DND-41 (cell line): ENCODE results near the gene NACC2.

Experiments used
- ATAC-seq: fragments of 200-7000 bp; cut with Tn5 transposase; 3 replicates; pipeline ENCODE4 v1.9.1; 2021; ENCODE audit warnings: low read depth; ENCODE audit not compliant: insufficient read depth
- DNase-seq: peaks from one replicate; pipeline ENCODE4 v3.0.0-alpha.2; 2020
- H2AFZ ChIP-seq: 2 replicates; pipeline ENCODE4 v1.6.0; 2012; ENCODE audit warnings: low read depth, low read length
- H3K27ac ChIP-seq: 2 replicates; pipeline ENCODE4 v1.5.1; 2012; ENCODE audit warnings: low read length, inconsistent platforms
- H3K27me3 ChIP-seq: fragments of 200-600 bp; sonication (generic); 2 replicates; pipeline ENCODE4 v1.6.0; 2012; ENCODE audit warnings: low read length, mild to moderate bottlenecking, inconsistent platforms; ENCODE audit not compliant: insufficient read depth, poor library complexity
- H3K36me3 ChIP-seq: 2 replicates; pipeline ENCODE4 v1.5.1; 2012; ENCODE audit warnings: low read length, inconsistent platforms; ENCODE audit not compliant: insufficient read depth
- H3K4me1 ChIP-seq: 2 replicates; pipeline ENCODE4 v1.5.1; 2012; ENCODE audit warnings: mild to moderate bottlenecking, low read length; ENCODE audit not compliant: insufficient read depth
- H3K4me2 ChIP-seq: 2 replicates; pipeline ENCODE4 v1.6.0; 2012; ENCODE audit warnings: mild to moderate bottlenecking, moderate library complexity, low read length, inconsistent platforms; ENCODE audit not compliant: insufficient read depth
- H3K4me3 ChIP-seq, 2 experiments: fragments of 200-600 bp in 1 of 2; shearing (Covaris generic) in 1 of 2; 2 replicates each; pipeline ENCODE4 v1.5.1; 2012 to 2016; ENCODE audit warnings: inconsistent platforms in 2 of 2, low read length in 2 of 2, mild to moderate bottlenecking in 2 of 2, low read depth in 1 of 2, moderate library complexity in 1 of 2
- H3K79me2 ChIP-seq: 2 replicates; pipeline ENCODE4 v1.6.0; 2012; ENCODE audit warnings: low read length, inconsistent platforms; ENCODE audit not compliant: insufficient read depth
- H3K9ac ChIP-seq: 2 replicates; pipeline ENCODE4 v1.6.0; 2012; ENCODE audit warnings: low read depth, mild to moderate bottlenecking, inconsistent platforms, low read length, moderate library complexity
- H3K9me3 ChIP-seq: 2 replicates; pipeline ENCODE4 v1.5.1; 2012; ENCODE audit warnings: low read length, moderate library complexity, mild to moderate bottlenecking, inconsistent platforms; ENCODE audit not compliant: insufficient read depth, severe bottlenecking
- H4K20me1 ChIP-seq: 2 replicates; pipeline ENCODE4 v1.6.0; 2012; ENCODE audit warnings: low read length; ENCODE audit not compliant: insufficient read depth
- EZH2 ChIP-seq: IDR thresholded peaks from 3 replicates; pipeline ENCODE4 v1.6.1; 2012; ENCODE audit warnings: borderline replicate concordance, low read depth, mild to moderate bottlenecking, moderate library complexity, low read length, inconsistent platforms; ENCODE audit not compliant: severe bottlenecking
- TF ChIP-seq, protein P1 (sequence below): IDR thresholded peaks from 2 replicates; pipeline ENCODE4 v1.5.1; 2012; ENCODE audit warnings: borderline replicate concordance, low read length, moderate library complexity, mild to moderate bottlenecking; ENCODE audit not compliant: poor library complexity, severe bottlenecking; ENCODE audit errors: extremely low read depth

The NACC2 gene

GRCh38 chr9:135961277-135961715 is 133.8 kb downstream of the NACC2 start, which contains the start of gene UBAC1:
UBAC1 (minus strand) TSS chr9:135961373; CDS start chr9:135961162, 211 bp downstream.
- peaks cover 44% of the 10 kb centered on the region for H3K79me2 ChIP-seq
- ATAC-seq (peak; percentile 93), DNase-seq (peak; percentile 94)
- H3K27me3 ChIP-seq, result no peaks in the 10 kb centered on the region
- H3K4me1 ChIP-seq, result peaks cover 35% of the 10 kb centered on the region
- H3K36me3 ChIP-seq, result peaks cover 5% of the 10 kb centered on the region
- no peaks in the 10 kb centered on the region for H3K9me3 ChIP-seq
- TF ChIP-seq, protein P1, sequence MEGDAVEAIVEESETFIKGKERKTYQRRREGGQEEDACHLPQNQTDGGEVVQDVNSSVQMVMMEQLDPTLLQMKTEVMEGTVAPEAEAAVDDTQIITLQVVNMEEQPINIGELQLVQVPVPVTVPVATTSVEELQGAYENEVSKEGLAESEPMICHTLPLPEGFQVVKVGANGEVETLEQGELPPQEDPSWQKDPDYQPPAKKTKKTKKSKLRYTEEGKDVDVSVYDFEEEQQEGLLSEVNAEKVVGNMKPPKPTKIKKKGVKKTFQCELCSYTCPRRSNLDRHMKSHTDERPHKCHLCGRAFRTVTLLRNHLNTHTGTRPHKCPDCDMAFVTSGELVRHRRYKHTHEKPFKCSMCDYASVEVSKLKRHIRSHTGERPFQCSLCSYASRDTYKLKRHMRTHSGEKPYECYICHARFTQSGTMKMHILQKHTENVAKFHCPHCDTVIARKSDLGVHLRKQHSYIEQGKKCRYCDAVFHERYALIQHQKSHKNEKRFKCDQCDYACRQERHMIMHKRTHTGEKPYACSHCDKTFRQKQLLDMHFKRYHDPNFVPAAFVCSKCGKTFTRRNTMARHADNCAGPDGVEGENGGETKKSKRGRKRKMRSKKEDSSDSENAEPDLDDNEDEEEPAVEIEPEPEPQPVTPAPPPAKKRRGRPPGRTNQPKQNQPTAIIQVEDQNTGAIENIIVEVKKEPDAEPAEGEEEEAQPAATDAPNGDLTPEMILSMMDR, result peak; percentile 44
- no peak for TF ChIP-seq EZH2
- peak within 1 kb of the TSS; percentile 61 to 73; a peak in 3 of 4 replicates for H3K4me3 ChIP-seq
- H4K20me1 ChIP-seq, result peaks cover 25% of the 10 kb centered on the region
- H3K4me2 ChIP-seq, result peak within 1 kb of the TSS; percentile 69
- H3K27ac ChIP-seq, result peak within 1 kb of the TSS; percentile 66
- peak within 1 kb of the TSS; percentile 72 for H3K9ac ChIP-seq
- H2AFZ ChIP-seq, result peak within 1 kb of the TSS; percentile 70

GRCh38 chr9:135960411-135961276 is 134.4 kb downstream of the NACC2 start:
- Histone ChIP-seq H3K9me3 (no peaks in the 10 kb centered on the region), H3K4me3 (peak overlapping the region; percentile 61 to 73; a peak in 3 of 4 replicates), H2AFZ (peak overlapping the region; percentile 70), H3K9ac (peak overlapping the region; percentile 72), H3K4me1 (peaks cover 35% of the 10 kb centered on the region), H3K27ac (peak overlapping the region; percentile 66), H4K20me1 (peaks cover 30% of the 10 kb centered on the region), H3K27me3 (no peaks in the 10 kb centered on the region), H3K4me2 (peak overlapping the region; percentile 69), H3K79me2 (peaks cover 51% of the 10 kb centered on the region), H3K36me3 (peaks cover 5% of the 10 kb centered on the region)
- ATAC-seq, result no peak
- no peak for DNase-seq
- no peak for TF ChIP-seq EZH2
- TF ChIP-seq, protein P1, result no peak

GRCh38 chr9:135959814-135960213 is 135.3 kb downstream of the NACC2 start:
- no peak for ATAC-seq
- Histone ChIP-seq H3K9ac (peak overlapping the region; percentile 72), H3K27ac (no peak overlapping the region), H3K27me3 (no peaks in the 10 kb centered on the region), H4K20me1 (peaks cover 30% of the 10 kb centered on the region), H2AFZ (no peak overlapping the region), H3K9me3 (no peaks in the 10 kb centered on the region), H3K36me3 (peaks cover 5% of the 10 kb centered on the region), H3K4me3 (peak overlapping the region; percentile 61 to 73; a peak in 3 of 4 replicates), H3K79me2 (peaks cover 51% of the 10 kb centered on the region), H3K4me2 (peak overlapping the region; percentile 69), H3K4me1 (peaks cover 35% of the 10 kb centered on the region)
- no peak for DNase-seq
- TF ChIP-seq EZH2, result no peak
- TF ChIP-seq, protein P1, result no peak
